Gastrocnemius medialis (tissue), 4 donors: Measurements from ENCODE around the gene ACSL6. TPM values are rescaled to one million over a fixed set of nuclear protein-coding genes. Genes with fewer than 3 reads are reported as not detected.
A peak's percentile ranks its signal among the peaks of the same experiment; 100 is the strongest.

Experiments
- ATAC-seq, 2 donors: fragments of 150-250 bp; one replicate each; pipeline ENCODE4 v1.9.1; 2016
- DNase-seq, 2 donors: peaks; one replicate each; pipeline ENCODE4 v3.0.0-alpha.2; 2019
- H3K27ac ChIP-seq, 4 donors: fragments of 200-600 bp; sonication (generic); 1 replicate in 1 of 4; 2 replicates in 3 of 4; pipeline ENCODE4 v1.5.1; 2016 to 2018; ENCODE audit warnings: mild to moderate bottlenecking in 2 of 4, moderate library complexity in 1 of 4
- H3K27me3 ChIP-seq, 3 donors: fragments of 200-600 bp; sonication (generic) in 2 of 3; 1 replicate in 1 of 3; 2 replicates in 2 of 3; pipeline versions ENCODE4 v1.5.1 to v1.6.0; 2016 to 2019; ENCODE audit warnings: mild to moderate bottlenecking in 1 of 3, moderate library complexity in 1 of 3
- H3K36me3 ChIP-seq, 2 donors: fragments of 200-600 bp; sonication (generic) in 1 of 2; one replicate each; pipeline ENCODE4 v1.5.1; 2017 to 2018
- H3K4me1 ChIP-seq, 2 donors: fragments of 200-600 bp; sonication (generic) in 1 of 2; one replicate each; pipeline ENCODE4 v1.5.1; 2016 to 2017; ENCODE audit warnings: mild to moderate bottlenecking in 2 of 2
- H3K4me3 ChIP-seq, 4 donors: fragments of 200-600 bp; sonication (generic) in 3 of 4; 1 replicate in 1 of 4; 2 replicates in 3 of 4; pipeline ENCODE4 v1.5.1; 2016 to 2019; ENCODE audit warnings: mild to moderate bottlenecking in 2 of 4
- H3K9me3 ChIP-seq, 3 donors: fragments of 200-600 bp; sonication (generic) in 2 of 3; 1 replicate in 1 of 3; 2 replicates in 2 of 3; pipeline ENCODE4 v1.5.1; 2016 to 2019
- CTCF ChIP-seq, 5 experiments: fragments of 450-650 bp in 3 of 5; fragments of 200-600 bp in 2 of 5; sonication (generic) in 2 of 5; IDR thresholded peaks in 4 of 5; conservative IDR thresholded peaks in 1 of 5; 1 replicate in 4 of 5; 2 replicates in 1 of 5; pipeline ENCODE4 v1.5.1; 2016 to 2019; ENCODE audit warnings: antibody characterized with exemption in 5 of 5, mild to moderate bottlenecking in 3 of 5, moderate library complexity in 3 of 5
- POLR2A ChIP-seq, 2 donors: fragments of 450-650 bp; IDR thresholded peaks; one replicate each; pipeline ENCODE4 v1.6.1; 2017; ENCODE audit warnings: antibody characterized with exemption in 2 of 2, mild to moderate bottlenecking in 2 of 2, moderate library complexity in 2 of 2
- in situ Hi-C, 4 donors: fragments of 200-750 bp; cut with MboI; loops; one replicate each; pipeline versions ENCODE4 v1.15.0 to v1.8.0; 2017; ENCODE audit warnings: low sequenced_read_pairs in 4 of 4
- intact Hi-C: fragments of 100-400 bp; cut with DNase I; formaldehyde crosslinking; loops from one replicate; pipeline ENCODE4 v1.15.1; 2023; ENCODE audit warnings: low total_unique reads
- total RNA-seq, 4 donors: library from RNA; depleted of rRNA; stranded (reverse); fragments of >200 nt; gene quantifications; one replicate each; pipeline versions ENCODE4 v1.1.0 to v1.2.3, GENCODE V29; 2016

ACSL6 gene
- total RNA-seq, 4 donors from 2014 or later: 0.29 to 0.71 (median 0.36) TPM

- Histone ChIP-seq H3K27ac (no peak overlapping the region), H3K27me3 (no peaks in the 10 kb centered on the region), H3K4me3 (no peak overlapping the region), H3K4me1 (peaks cover 0 to 8% of the 10 kb centered on the region in 2 donors), H3K36me3 (no peaks in the 10 kb centered on the region), H3K9me3 (no peaks in the 10 kb centered on the region)
- intact Hi-C loops: loop anchor here (10.0 kb wide), 1 partner anchor 808 kb away; no protein-coding TSS in a partner anchor
- ATAC-seq (no peak), DNase-seq (peak in 1 of 2 donors; percentile 6)
- in situ Hi-C loops: no loop called here
- no peak for TF ChIP-seq CTCF (IDR thresholded peaks at IDR 0.05 in 4 of 5, conservative IDR thresholded peaks at IDR 0.05 in 1 of 5)
- TF ChIP-seq POLR2A (IDR thresholded peaks at IDR 0.05): no peak
These were observed 25.1 kb downstream of the ACSL6 start for GRCh38 chr5:131986161-131986912.

- no peaks in the 10 kb centered on the region for H3K27me3 ChIP-seq
- no peak overlapping the region for H3K4me3 ChIP-seq
- ATAC-seq (no peak), DNase-seq (no peak)
- intact Hi-C loops: loop anchor here (10.0 kb wide), 1 partner anchor 810 kb away; no protein-coding TSS in a partner anchor
- H3K27ac ChIP-seq: no peak overlapping the region
- in situ Hi-C loops: no loop called here
- H3K36me3 ChIP-seq: no peaks in the 10 kb centered on the region
- peaks cover 0 to 8% of the 10 kb centered on the region in 2 donors for H3K4me1 ChIP-seq
- no peaks in the 10 kb centered on the region for H3K9me3 ChIP-seq
- no peak for TF ChIP-seq CTCF (IDR thresholded peaks at IDR 0.05 in 4 of 5, conservative IDR thresholded peaks at IDR 0.05 in 1 of 5)
- TF ChIP-seq POLR2A (IDR thresholded peaks at IDR 0.05): no peak
These were observed 26.3 kb downstream of the ACSL6 start for GRCh38 chr5:131984956-131985665.

GRCh38 chr5:131983244-131983771 is 28.1 kb downstream of the ACSL6 start:
- no peak overlapping the region for H3K27ac ChIP-seq
- no peak overlapping the region for H3K4me3 ChIP-seq
- no peaks in the 10 kb centered on the region for H3K9me3 ChIP-seq
- TF ChIP-seq POLR2A (IDR thresholded peaks at IDR 0.05): no peak
- no peak for TF ChIP-seq CTCF (IDR thresholded peaks at IDR 0.05 in 4 of 5, conservative IDR thresholded peaks at IDR 0.05 in 1 of 5)
- in situ Hi-C loops (no loop called here), intact Hi-C loops (loop anchor here (10.0 kb wide), 1 partner anchor 811 kb away; no protein-coding TSS in a partner anchor)
- ATAC-seq (no peak), DNase-seq (no peak)
- no peaks in the 10 kb centered on the region for H3K27me3 ChIP-seq
- peaks cover 0 to 8% of the 10 kb centered on the region in 2 donors for H3K4me1 ChIP-seq
- no peaks in the 10 kb centered on the region for H3K36me3 ChIP-seq

- no peaks in the 10 kb centered on the region for H3K27me3 ChIP-seq
- H3K9me3 ChIP-seq: no peaks in the 10 kb centered on the region
- no peak for ATAC-seq
- H3K4me3 ChIP-seq: no peak overlapping the region
- H3K27ac ChIP-seq: no peak overlapping the region
- no peaks in the 10 kb centered on the region for H3K36me3 ChIP-seq
- intact Hi-C loops (loop anchor here (10.0 kb wide), 1 partner anchor 813 kb away; no protein-coding TSS in a partner anchor), in situ Hi-C loops (no loop called here)
- H3K4me1 ChIP-seq: peaks cover 0 to 8% of the 10 kb centered on the region in 2 donors
- TF ChIP-seq CTCF (IDR thresholded peaks at IDR 0.05 in 4 of 5, conservative IDR thresholded peaks at IDR 0.05 in 1 of 5) (no peak), POLR2A (IDR thresholded peaks at IDR 0.05) (no peak)
- DNase-seq: no peak
These were observed 29.9 kb downstream of the ACSL6 start for GRCh38 chr5:131981516-131981915.
